HG02642 (cell line): ENCODE data around the gene RFX8.

Source experiments
- ATAC-seq: cut with Tn5 transposase; IDR thresholded peaks from one replicate; pipeline ENCODE4 v1.9.1; 2021; ENCODE audit warnings: mild to moderate bottlenecking; ENCODE audit not compliant: unreplicated experiment, poor library complexity

The RFX8 gene

GRCh38 chr2:101395545-101396315 lies 79.2 kb downstream of the RFX8 start:
- ATAC-seq, result no peak

GRCh38 chr2:101388232-101388631 lies 86.7 kb downstream of the RFX8 start:
- ATAC-seq, result no peak

GRCh38 chr2:101387151-101387834 lies 87.6 kb downstream of the RFX8 start, which contains the start of gene CREG2:
Gene CREG2, minus strand, starts transcription at chr2:101387503. Its CDS starts 46 bp downstream, at chr2:101387457.
- no peak for ATAC-seq

- no peak for ATAC-seq
These were observed 88.2 kb downstream of the RFX8 start for GRCh38 chr2:101386599-101387150.

- ATAC-seq, result no peak
These were observed 91.8 kb downstream of the RFX8 start for GRCh38 chr2:101383016-101383541.

- no peak for ATAC-seq
These were observed 92.5 kb downstream of the RFX8 start for GRCh38 chr2:101382442-101382841.

- ATAC-seq, result no peak
These were observed 94.5 kb downstream of the RFX8 start for GRCh38 chr2:101380376-101380775.

- no peak for ATAC-seq
These were observed 95.8 kb downstream of the RFX8 start for GRCh38 chr2:101379091-101379490.

- ATAC-seq, result no peak
These were observed 99.3 kb downstream of the RFX8 start for GRCh38 chr2:101375653-101376052.

- no peak for ATAC-seq
These were observed 99.9 kb downstream of the RFX8 start for GRCh38 chr2:101374821-101375561.

- no peak for ATAC-seq
These were observed 102.1 kb downstream of the RFX8 start for GRCh38 chr2:101372792-101373191.

- ATAC-seq, result no peak
These were observed 103.3 kb downstream of the RFX8 start for GRCh38 chr2:101371636-101372035.

GRCh38 chr2:101369100-101369499 lies 105.8 kb downstream of the RFX8 start:
- no peak for ATAC-seq

- ATAC-seq, result no peak
These were observed 106.5 kb downstream of the RFX8 start for GRCh38 chr2:101368376-101368775.

GRCh38 chr2:101367508-101367907 lies 107.4 kb downstream of the RFX8 start:
- no peak for ATAC-seq

- no peak for ATAC-seq
These were observed 110.0 kb downstream of the RFX8 start for GRCh38 chr2:101364878-101365277.

GRCh38 chr2:101362777-101363176 lies 112.1 kb downstream of the RFX8 start:
- ATAC-seq, result no peak

GRCh38 chr2:101362316-101362715 lies 112.6 kb downstream of the RFX8 start:
- no peak for ATAC-seq

GRCh38 chr2:101361522-101361921 lies 113.4 kb downstream of the RFX8 start:
- ATAC-seq, result no peak

- ATAC-seq, result no peak
These were observed 113.8 kb downstream of the RFX8 start for GRCh38 chr2:101361121-101361520.
